HFF-Myc (cell line): Measurements from ENCODE around the gene ASNS.
A peak's percentile ranks its signal among the peaks of the same experiment; 100 is the strongest.

Experiments used
- DNase-seq: peaks from one replicate; pipeline ENCODE4 v3.0.0-alpha.2; 2011; ENCODE audit warnings: low read depth; ENCODE audit errors: extremely low read depth
- H3K4me3 ChIP-seq: replicated peaks from 2 replicates; pipeline ENCODE4 v1.5.1; 2011; ENCODE audit warnings: low read depth, mild to moderate bottlenecking, control low read depth, low read length
- CTCF ChIP-seq: IDR thresholded peaks from 2 replicates; pipeline ENCODE4 v1.5.1; 2012; ENCODE audit warnings: mild to moderate bottlenecking, low read depth, low read length, control low read depth; ENCODE audit errors: missing control alignments

Gene ASNS

GRCh38 chr7:97835296-97836138 lies 36.7 kb downstream of the ASNS start:
- H3K4me3 ChIP-seq: no peak overlapping the region
- peak; percentile 22 for DNase-seq
- TF ChIP-seq CTCF: peak; percentile 60

GRCh38 chr7:97819161-97819560 lies 53.0 kb downstream of the ASNS start:
- H3K4me3 ChIP-seq: no peak overlapping the region
- no peak for TF ChIP-seq CTCF
- DNase-seq: no peak

GRCh38 chr7:97818066-97818663 lies 54.0 kb downstream of the ASNS start:
- TF ChIP-seq CTCF: no peak
- H3K4me3 ChIP-seq: no peak overlapping the region
- DNase-seq: no peak
